GM19438 (cell line): ENCODE data around the gene OR2AT4.
"Not testable (repeated sequence)": the region's sequence is repeated elsewhere in the genome, so short reads cannot be mapped to it uniquely, and the experiment has no call there.

Source experiments
- ATAC-seq: cut with Tn5 transposase; IDR thresholded peaks from one replicate; pipeline ENCODE4 v1.9.1; 2021; ENCODE audit warnings: low read depth; ENCODE audit not compliant: unreplicated experiment

The OR2AT4 gene

DNA sequence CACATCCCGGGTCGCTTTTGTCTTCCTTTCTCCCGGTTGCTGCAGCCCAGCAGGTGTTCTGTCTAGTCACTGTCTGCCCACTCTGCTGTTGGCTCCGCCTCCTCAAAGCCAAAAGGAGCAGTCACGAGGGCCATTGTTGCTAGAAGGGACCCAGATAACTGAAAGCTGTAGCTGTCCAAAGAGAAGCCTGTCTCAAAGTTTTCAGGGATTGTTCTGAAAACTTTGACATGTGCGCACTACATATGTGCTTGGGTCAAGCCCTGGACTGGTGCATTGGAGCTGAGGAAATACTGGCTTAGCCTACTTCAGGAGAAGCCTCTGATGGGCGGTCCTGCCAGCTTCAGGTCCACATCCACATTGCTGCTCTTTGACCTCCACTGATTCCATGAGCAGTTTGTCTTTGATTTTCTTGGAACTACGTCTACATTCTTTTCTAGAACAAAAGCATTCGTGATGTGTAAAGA is 8.8 kb upstream of the OR2AT4 start:
- ATAC-seq, result no peak

DNA sequence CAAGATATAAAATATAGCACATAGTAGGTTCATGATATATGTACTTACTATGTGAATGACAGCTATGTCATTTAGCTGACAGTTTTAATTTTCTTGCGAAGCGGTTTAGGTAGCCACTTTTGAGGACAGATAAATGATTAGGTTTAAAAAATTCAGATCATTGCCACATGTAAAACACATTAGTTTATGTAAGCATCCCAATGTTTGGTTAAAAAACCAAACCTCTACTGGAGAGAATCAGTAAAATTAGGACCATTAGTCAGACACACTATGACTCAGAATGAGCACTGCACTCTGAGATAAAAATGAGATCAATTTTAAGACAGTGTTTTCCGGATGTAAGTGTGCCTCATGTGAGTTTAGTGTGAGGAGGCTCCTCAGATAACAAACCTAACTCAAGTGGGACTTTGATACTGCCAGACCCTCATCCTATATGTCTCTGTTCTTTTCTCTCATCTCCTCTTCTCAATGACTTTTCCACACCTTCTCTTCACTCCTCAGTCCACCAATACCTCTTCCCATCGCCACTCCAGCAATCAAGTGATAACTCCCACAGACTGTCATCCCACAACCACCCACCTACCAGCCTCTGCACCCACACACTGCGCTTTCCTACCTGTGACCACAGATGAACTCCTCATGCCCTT is 6.8 kb upstream of the OR2AT4 start:
- no peak for ATAC-seq

DNA sequence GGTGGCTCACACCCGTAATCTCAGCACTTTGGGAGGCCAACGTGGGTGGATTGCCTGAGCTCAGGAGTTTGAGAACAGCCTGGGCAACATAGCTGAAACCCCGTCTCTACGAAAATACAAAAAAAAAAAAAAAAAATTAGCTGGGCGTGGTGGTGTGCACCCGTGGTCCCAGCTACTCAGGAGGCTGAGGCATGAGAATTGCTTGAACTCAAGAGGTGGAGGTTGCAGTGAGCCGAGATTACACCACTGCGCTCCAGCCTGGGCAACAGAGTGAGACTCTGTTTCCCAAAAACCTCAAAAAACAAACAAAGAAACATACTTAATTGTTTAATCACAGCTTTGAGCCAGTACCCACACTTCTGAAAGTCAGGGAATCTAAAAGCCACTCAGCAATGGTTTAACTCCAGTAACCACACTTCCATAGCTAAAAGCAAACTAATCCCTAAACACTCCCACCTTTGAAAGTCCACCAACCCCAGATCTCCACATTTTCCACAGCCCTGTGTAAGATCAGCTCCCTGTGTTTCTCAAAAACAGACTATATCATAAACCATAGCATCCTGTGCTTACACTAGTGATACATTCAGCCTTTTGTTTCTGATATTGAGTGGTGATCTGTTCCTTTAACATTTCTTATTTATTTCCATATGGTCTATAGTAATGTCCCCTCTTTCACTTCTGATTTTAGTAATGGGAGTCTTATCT is 4.9 kb upstream of the OR2AT4 start:
- no peak for ATAC-seq

DNA sequence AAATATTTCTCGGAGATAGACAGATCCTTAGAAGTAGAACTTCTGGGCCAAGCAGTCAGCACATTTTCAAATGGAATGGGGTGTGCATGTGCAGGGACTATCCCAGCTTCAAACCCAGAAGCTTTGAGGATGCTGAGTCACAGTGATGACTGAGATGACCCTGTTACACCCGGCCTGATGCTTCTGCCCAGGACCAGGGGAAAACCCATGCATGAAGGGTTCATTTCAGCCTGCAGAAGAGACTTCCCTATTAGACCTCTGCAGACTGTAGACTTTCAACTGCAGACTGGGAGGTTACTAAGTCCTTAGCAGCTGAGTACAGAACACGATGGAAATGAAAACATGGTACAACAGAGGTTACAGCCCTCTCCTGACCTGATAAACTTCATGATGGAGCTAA is 3.6 kb upstream of the OR2AT4 start:
- peak; percentile 89 for ATAC-seq

DNA sequence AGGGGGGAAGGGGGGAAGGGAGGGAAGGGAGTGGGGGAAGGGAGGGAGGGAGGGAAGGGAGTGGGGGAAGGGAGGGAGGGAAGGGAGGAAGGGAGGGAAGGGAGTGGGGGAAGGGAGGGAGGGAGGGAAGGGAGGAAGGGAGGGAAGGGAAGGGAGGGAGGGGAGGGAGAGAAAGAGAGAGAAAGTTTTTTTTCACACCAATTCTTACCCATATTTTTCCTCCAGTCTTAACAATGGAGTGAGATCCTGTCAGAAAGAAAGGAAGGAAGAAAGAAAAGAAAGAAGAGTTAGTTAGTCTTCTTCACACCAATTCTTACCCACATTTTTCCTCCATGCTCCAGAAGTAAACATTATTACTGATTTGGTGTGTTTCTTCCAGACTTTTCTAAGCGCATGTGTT is 3.0 kb upstream of the OR2AT4 start:
- no peak for ATAC-seq

DNA sequence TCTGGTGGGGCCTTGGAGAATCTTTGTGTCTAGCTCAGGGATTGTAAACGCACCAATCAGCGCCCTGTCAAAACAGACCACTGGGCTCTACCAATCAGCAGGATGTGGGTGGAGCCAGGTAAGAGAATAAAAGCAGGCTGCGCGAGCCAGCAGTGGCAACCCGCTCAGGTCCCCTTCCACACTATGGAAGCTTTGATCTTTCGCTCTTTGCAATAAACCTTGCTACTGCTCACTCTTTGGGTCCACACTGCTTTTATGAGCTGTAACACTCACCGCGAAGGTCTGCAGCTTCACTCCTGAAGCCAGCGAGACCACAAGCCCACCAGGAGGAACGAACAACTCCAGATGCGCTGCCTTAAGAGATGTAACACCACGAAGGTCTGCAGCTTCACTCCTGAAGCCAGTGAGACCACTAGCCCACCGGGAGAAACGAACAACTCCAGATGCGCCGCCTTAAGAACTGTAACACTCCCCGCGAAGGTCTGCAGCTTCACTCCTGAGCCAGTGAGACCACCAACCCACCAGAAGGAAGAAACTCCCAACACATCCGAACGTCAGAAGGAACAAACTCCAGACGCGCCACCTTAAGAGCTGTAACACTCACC is 2.3 kb upstream of the OR2AT4 start:
- not testable (repeated sequence) for ATAC-seq

DNA sequence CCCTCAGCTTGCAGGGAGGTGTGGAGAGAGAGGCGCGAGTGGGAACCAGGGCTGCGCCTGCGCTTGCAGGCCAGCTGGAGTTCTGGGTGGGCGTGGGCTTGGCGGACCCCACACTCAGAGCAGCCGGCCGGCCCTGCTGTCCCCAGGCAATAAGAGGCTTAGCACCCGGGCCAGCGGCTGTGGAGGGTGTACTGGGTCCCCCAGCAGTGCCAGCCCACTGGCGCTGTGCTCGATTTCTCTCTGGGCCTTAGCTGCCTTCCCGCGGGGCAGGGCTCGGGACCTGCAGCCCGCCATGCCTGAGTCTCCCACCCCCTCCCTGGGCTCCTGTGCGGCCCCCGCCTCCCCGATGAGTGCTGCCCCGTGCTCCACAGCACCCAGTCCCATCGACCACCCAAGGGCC is 1.5 kb upstream of the OR2AT4 start:
- ATAC-seq, result not testable (repeated sequence)

DNA sequence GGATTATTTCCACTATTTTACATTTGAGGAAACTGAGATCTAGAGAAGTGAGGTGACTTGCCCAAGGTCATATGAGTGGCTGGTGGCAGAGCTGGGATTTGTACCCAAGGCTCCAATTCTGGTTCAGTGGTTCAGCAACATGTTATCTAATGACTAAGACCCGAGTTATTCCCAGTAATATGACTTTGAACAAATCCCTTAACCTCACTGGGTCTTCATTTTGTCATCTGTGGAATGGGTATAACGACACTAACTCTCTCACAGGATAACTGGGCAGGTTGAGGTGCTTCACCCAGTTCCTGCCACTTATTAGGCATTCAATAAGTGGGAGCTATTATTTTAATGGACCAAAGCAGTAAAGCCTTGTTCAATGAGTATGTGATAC is 489 bp upstream of the OR2AT4 start:
- ATAC-seq, result no peak

DNA sequence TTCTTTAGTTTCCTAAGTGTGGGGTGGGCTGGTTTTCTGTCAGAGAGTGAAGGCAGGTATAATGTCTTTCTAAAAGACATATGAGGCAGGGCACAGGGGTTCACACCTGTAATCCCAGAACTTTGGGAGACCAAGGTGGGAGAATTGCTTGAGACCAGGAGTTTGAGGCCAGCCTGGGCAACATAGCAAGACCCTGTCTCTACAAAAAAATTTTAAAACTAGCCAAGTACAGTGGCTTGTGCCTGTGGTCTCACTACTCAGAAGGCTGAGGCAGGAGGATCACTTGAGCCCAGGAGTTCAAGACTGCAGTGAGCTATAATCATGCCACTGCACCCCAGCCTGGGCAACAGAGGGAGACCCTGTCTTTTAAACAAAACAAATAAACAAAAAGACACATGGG is 2.3 kb downstream of the OR2AT4 start:
- ATAC-seq, result not testable (repeated sequence)

DNA sequence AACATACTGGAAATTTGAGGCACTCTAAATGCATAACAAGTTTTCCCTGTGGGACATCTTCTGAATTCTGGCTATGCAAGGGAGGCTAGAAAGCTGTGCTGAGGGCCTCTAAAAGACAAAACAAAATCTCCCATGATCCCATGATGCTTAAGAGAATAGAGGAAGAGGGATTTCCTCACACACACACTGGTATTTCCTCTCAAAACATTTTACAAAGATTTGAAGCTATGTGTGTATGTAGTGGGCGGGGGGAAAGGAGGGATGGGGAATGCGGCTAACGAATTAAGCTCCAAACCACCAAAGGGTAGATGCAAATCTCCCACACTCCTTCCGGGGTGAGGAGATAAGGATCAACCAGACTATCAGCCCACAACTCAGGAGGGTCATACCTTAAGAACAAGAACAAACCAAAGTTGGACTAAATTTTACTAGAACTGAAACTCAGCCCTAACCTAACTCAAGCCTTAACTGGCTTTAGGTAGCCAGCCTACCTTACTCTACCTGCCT is 6.0 kb downstream of the OR2AT4 start:
- no peak for ATAC-seq

DNA sequence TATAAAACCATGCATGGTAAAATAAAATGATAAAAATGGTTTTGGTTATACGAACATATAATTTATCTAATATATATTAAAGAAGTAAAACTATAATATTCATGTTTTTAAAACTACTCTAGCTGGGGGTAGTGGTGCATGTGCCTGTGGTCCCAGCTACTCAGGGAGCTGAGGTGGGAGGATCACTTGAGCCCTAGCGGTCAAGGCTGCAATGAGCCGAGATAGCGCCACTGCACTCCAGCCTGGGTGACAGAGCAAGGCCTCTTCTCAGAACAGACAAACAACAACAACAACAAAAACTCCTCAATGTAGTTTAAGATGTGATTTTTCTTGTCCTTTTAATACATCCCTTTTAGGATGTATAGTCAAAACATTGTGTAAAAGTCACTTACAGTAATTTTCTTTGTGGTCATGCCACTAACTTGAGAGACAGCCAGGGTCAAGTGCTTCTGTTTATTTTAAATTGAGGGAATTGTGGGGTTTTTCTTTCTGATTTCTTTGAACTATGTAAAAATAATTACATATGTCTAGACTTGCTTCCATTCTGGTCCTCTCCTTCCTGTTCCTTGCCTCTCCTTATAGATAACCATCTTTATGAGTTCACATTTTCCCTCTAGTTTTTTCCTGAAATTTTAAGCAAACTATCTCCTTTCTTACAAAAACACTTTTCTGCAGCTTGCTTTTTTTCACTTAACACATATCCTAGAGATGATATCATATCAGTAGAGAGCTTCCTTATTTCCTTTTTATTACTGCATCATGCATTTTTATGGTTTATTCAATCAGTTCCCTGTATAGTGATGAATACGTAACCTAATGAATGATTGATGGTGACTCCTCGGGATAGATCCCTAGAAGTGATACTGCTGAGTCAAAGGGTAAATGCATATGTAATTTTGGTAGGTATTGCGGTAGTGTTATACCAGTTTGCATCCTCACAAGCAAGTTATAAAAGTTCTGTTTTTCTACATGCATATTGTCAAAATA is 9.1 kb downstream of the OR2AT4 start:
- no peak for ATAC-seq

DNA sequence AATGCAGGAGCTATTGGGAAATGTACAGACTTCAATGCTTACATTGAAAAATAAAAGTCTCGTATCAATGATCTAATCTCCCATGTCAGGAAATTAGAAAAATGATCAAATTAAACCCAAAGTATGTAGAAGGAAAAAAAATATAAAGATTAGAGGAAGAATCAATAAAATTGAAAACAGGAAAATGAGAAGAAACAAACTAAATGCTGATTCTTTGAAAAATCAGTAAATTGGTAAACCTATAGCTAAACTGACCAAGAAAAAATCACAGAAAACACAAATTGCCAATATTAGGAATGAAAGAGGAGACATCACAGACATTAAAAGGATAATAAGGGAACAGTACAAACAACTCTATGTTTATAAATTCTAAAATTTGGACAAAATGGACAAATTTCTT is 11.8 kb downstream of the OR2AT4 start:
- ATAC-seq, result no peak

DNA sequence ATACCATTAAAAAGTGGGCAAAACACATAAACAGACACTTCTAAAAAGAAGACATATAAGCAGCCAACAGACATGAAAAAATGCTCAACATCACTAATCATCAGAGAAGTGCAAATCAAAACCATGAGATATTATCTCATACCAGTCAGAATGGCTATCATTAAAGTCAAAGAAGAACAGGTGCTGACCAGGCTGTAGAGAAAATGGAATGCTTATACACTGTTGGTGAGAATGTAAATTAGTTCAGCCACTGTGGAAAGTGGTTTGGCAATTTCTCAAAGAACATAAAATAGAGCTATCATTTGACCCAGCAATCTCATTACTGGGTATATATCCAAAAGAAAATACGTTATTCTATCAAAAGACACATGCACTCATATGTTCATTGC is 13.5 kb downstream of the OR2AT4 start:
- ATAC-seq, result no peak

DNA sequence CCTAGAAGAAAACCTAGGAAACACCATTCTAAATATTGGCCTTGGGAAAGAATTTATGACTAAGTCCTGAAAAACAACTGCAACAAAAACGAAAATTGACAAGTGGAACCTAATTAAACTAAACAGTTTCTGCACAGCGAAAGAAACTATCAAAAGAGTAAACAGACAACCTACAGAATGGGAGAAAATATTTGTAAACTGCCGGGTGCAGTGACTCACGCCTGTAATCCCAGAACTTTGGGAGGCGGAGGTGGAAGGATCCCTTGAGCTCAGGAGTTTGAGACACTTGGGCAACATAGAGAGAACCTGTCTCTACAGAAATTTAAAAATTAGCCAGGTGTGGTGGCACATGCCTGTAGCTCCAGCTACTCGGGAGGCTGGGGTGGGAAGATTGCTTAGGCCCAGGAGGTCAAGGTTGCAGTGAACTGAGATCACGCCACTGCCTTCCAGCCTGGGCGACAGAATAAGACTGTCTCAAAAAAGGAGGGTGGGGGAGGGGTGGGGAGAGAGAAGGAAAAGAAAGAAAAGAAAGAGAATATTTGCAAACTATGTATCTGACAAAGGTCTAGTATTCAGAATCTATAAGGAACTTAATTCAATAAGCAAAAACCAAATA is 14.0 kb downstream of the OR2AT4 start:
- ATAC-seq, result no peak

DNA sequence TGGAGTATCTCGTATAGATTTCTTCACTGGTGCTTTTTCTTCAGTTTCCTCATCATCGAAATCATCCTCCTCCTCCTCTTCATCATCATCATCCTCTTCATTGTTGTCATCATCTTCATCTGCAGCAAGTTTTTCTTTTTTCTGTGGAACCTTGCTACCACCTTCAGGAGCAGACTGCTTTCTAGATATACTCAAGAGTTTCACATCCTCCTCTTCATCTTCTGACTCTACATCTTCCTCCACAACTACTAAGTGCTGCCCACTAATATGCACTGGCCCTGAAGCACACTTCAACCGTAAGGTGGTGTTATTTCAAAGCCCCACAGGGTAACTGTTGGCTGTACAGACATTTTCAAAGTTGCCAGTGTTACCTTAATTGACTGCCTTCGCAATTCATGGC is 17.1 kb downstream of the OR2AT4 start:
- ATAC-seq, result no peak

DNA sequence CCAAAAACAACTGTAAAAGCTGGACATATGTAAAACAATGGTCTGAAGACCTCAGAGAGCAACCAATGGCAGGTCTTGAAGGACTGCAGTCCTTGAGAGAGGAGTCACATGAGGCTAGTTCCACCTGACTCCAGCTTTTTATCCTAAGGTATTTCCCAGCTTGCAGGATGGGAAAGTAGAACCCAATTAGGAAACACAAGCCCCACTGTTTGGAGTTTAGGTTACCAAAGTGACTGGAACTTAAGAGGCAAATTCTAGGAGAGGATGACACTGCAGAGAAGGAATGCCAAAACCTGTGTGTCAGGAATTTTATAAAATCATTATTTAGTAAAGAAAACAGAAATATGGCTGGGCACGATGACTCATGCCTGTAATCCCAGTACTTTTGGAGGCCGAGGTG is 18.4 kb downstream of the OR2AT4 start:
- ATAC-seq, result no peak

DNA sequence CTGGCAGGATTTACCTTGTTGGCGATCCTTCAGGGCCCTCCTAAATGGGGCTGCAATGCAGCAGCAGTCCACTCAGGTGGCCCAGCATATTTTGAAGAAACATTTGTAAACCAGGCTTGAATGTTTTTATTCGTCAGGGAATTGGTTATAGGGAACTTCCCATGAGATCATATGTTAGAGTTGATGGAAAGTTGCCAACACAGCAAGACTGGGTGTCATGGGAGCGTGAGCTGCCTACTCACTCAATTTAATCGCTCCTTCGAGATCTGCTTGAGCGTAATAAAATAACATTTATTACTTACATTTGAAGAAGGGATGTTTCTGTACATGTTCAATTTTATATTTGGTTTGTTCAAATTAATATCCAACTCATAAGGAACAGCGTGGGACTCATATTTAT is 19.4 kb downstream of the OR2AT4 start:
- no peak for ATAC-seq

DNA sequence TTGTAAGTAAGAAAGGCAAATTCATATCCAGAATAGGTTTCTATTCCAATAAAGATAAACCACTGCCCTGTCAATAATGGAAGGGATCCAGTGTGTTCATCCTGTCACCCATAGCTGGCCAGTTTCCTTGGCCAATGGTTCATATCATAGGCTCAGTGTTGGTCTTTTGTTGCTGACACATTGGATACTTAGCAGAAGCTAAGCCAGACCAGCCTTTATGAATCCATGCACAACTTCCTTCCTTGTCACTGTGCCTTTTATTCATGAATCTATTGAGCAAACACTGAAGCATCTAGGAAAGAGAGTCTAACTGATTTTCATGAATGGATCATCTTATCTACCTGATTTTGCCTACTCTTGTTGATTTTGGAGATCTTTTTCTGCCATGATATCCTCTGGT is 20.0 kb downstream of the OR2AT4 start:
- ATAC-seq, result no peak

DNA sequence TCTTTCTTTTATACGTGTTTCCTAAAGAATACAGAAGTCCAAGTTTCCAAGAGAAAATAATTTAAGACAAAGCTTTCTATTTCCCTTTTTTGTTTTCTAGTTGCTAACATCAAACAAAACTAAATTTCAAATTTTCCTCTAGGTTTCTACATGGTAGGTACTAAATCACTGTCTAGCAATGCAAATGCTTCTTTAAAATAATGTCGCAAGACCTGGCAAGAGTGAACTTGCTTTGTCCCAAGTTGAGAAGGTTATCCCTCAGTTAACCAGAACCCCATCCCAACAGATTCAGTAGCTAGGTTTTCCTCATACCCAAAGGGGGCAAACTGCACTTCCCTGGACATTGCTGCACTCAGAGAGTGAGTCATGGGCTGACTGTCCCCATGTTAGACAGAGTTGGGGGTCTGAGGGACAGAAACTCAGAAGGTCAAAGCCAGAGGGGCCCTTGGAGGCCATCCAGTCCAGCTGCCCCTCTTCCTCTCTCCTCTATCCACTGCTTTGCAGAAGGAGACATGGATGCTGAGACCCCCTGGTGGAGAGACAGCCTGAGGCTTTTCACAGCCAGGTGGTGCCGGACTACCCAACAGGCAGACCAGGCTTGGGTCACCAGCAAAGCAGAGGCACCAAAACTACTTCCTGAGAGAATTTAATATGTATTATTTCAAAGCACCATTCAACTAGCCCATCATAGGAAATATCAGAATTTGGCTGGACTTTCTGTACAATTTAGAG is 23.1 kb downstream of the OR2AT4 start:
- no peak for ATAC-seq

DNA sequence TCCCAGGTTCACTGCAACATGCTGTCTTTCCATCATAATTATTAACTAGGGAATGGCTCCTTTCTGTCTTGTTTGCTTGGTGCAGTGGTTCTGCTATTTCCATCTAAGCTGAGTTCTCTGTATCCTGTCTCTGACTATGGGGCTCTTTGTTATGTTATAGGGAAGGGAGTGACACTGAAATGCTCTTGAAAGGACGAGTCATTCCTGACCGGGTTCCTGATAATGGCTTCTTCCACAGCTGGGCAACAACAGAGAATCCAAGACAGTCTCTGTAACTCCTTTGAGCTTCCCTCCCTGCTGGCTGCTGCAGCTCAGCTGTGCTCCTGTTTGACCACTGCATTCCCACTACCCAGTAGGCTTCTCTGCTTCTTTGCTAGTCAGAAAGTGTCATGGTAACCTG is 24.1 kb downstream of the OR2AT4 start:
- no peak for ATAC-seq
